PC-9 (cell line): ENCODE measurements around the gene KIF26A. TPM values are rescaled to one million over a fixed set of nuclear protein-coding genes. Genes with fewer than 3 reads are reported as not detected.

Experiments used
- BruUV-seq: library from RNA; stranded (reverse); fragments of 400-500 nt; replicated peaks from 2 replicates; lab custom pipeline; 2021; lab: Mats Ljungman, UMichigan
- CTCF ChIA-PET: fragments of 300-600 bp; sonication (Branson Sonifier 250); formaldehyde crosslinking; loops from one replicate; lab custom pipeline; 2022; ENCODE audit warnings: antibody characterized with exemption; lab: Charles Lee
- POLR2A ChIA-PET: fragments of 300-600 bp; sonication (Branson Sonifier 250); formaldehyde crosslinking; loops from one replicate; lab custom pipeline; 2022; ENCODE audit warnings: antibody characterized with exemption; ENCODE audit not compliant: unreplicated experiment; lab: Charles Lee
- DNase-seq, 2 experiments: peaks; one replicate each; pipeline versions ENCODE4 v3.0.0 to v3.0.0-alpha.2; 2015 to 2022; ENCODE audit warnings: mixed read lengths in 1 of 2
- H2AFZ ChIP-seq: fragments of 200-600 bp; sonication (generic); 2 replicates; pipeline ENCODE4 v1.8.1; 2017; ENCODE audit warnings: antibody characterized with exemption
- H3F3A ChIP-seq: fragments of 200-600 bp; sonication (generic); 2 replicates; pipeline ENCODE4 v1.8.1; 2017; ENCODE audit warnings: antibody characterized with exemption, mild to moderate bottlenecking, low read depth; ENCODE audit not compliant: insufficient read depth
- H3K27ac ChIP-seq: fragments of 200-600 bp; sonication (generic); 2 replicates; pipeline ENCODE4 v1.6.1; 2016; ENCODE audit warnings: mixed run types
- H3K27me3 ChIP-seq: fragments of 200-600 bp; sonication (generic); 2 replicates; pipeline ENCODE4 v1.6.1; 2016; ENCODE audit warnings: low read depth, mixed run types; ENCODE audit not compliant: insufficient read depth
- H3K36me3 ChIP-seq: fragments of 200-600 bp; sonication (generic); 2 replicates; pipeline ENCODE4 v1.6.1; 2016; ENCODE audit warnings: low read depth, mixed run types
- H3K4me1 ChIP-seq: fragments of 200-600 bp; sonication (generic); replicated peaks from 2 replicates; pipeline ENCODE4 v1.6.1; 2016; ENCODE audit warnings: mixed run types; ENCODE audit not compliant: insufficient read depth
- H3K4me2 ChIP-seq: fragments of 200-600 bp; sonication (generic); 2 replicates; pipeline ENCODE4 v1.6.1; 2017; ENCODE audit warnings: mixed run types
- H3K4me3 ChIP-seq: fragments of 200-600 bp; sonication (generic); 2 replicates; pipeline ENCODE4 v1.6.1; 2016; ENCODE audit warnings: mixed run types
- H3K79me2 ChIP-seq: fragments of 200-600 bp; sonication (generic); 2 replicates; pipeline ENCODE4 v1.6.1; 2017; ENCODE audit warnings: low read depth, mixed run types
- H3K9me2 ChIP-seq: fragments of 200-600 bp; sonication (generic); 2 replicates; pipeline ENCODE4 v1.8.1; 2017; ENCODE audit warnings: mild to moderate bottlenecking; ENCODE audit not compliant: insufficient read depth
- H3K9me3 ChIP-seq: fragments of 200-600 bp; sonication (generic); 2 replicates; pipeline ENCODE4 v1.8.1; 2016; ENCODE audit warnings: low read depth; ENCODE audit not compliant: insufficient read depth
- H4K20me1 ChIP-seq: fragments of 200-600 bp; sonication (generic); 2 replicates; pipeline ENCODE4 v1.8.1; 2017; ENCODE audit not compliant: insufficient read depth
- CTCF ChIP-seq: fragments of 200-600 bp; sonication (generic); conservative IDR thresholded peaks from 2 replicates; pipeline ENCODE4 v1.6.1; 2017; ENCODE audit warnings: mixed run types, antibody characterized with exemption, mild to moderate bottlenecking, moderate library complexity
- EZH2 ChIP-seq: fragments of 200-600 bp; sonication (generic); IDR thresholded peaks from 2 replicates; pipeline ENCODE4 v1.8.0; 2017; ENCODE audit warnings: antibody characterized with exemption, low read depth
- intact Hi-C: fragments of 100-400 bp; cut with micrococcal nuclease; formaldehyde crosslinking; loops from one replicate; pipeline ENCODE4 v1.10.0; 2022; ENCODE audit not compliant: unreplicated experiment
- total RNA-seq: library from RNA; stranded (reverse); gene quantifications from 2 replicates; pipeline ENCODE4 v1.2.3, GENCODE V29; 2021

Gene KIF26A
- total RNA-seq, 1 experiment from 2014 or later, result 0.17 TPM

GRCh38 chr14:104184911-104185499 lies 46.6 kb downstream of the KIF26A start:
- TF ChIP-seq EZH2 (no peak), CTCF (no peak)
- Histone ChIP-seq H4K20me1 (no peaks in the 10 kb centered on the region), H3K4me3 (no peak overlapping the region), H3K9me2 (no peaks in the 10 kb centered on the region), H3K4me2 (no peak overlapping the region), H3K27ac (no peak overlapping the region), H3K79me2 (no peaks in the 10 kb centered on the region), H2AFZ (no peak overlapping the region), H3K9me3 (no peaks in the 10 kb centered on the region), H3K4me1 (no peaks in the 10 kb centered on the region), H3K27me3 (peaks cover 70% of the 10 kb centered on the region), H3F3A (no peaks in the 10 kb centered on the region), H3K36me3 (no peaks in the 10 kb centered on the region)
- intact Hi-C loops, result no loop called here
- POLR2A ChIA-PET, result no interaction called here
- BruUV-seq, result no TSS peak
- CTCF ChIA-PET, result no interaction called here
- no peak for DNase-seq

GRCh38 chr14:104185916-104186495 lies 47.6 kb downstream of the KIF26A start:
- Histone ChIP-seq H3K27me3 (peaks cover 70% of the 10 kb centered on the region), H3K4me2 (no peak overlapping the region), H3K9me2 (no peaks in the 10 kb centered on the region), H3K4me1 (no peaks in the 10 kb centered on the region), H3K9me3 (no peaks in the 10 kb centered on the region), H4K20me1 (peaks cover 1% of the 10 kb centered on the region; the same call in 1 of the 2 replicates), H3K4me3 (no peak overlapping the region), H3F3A (no peaks in the 10 kb centered on the region), H3K27ac (no peak overlapping the region), H3K36me3 (no peaks in the 10 kb centered on the region), H2AFZ (no peak overlapping the region), H3K79me2 (no peaks in the 10 kb centered on the region)
- DNase-seq, result no peak
- CTCF ChIA-PET, result no interaction called here
- POLR2A ChIA-PET, result no interaction called here
- intact Hi-C loops, result no loop called here
- no peak for TF ChIP-seq EZH2
- no peak for TF ChIP-seq CTCF
- no TSS peak for BruUV-seq

GRCh38 chr14:104186575-104186974 lies 48.2 kb downstream of the KIF26A start:
- no peak for DNase-seq
- BruUV-seq, result no TSS peak
- H2AFZ ChIP-seq, result no peak overlapping the region
- no peaks in the 10 kb centered on the region for H3K79me2 ChIP-seq
- H3K36me3 ChIP-seq, result no peaks in the 10 kb centered on the region
- H3F3A ChIP-seq, result no peaks in the 10 kb centered on the region
- TF ChIP-seq EZH2, result no peak
- TF ChIP-seq CTCF, result no peak
- H3K9me2 ChIP-seq, result no peaks in the 10 kb centered on the region
- H4K20me1 ChIP-seq, result peaks cover 3% of the 10 kb centered on the region; the same call in 1 of the 2 replicates
- H3K4me2 ChIP-seq, result no peak overlapping the region
- peaks cover 70% of the 10 kb centered on the region for H3K27me3 ChIP-seq
- H3K27ac ChIP-seq, result no peak overlapping the region
- intact Hi-C loops, result no loop called here
- H3K4me3 ChIP-seq, result no peak overlapping the region
- CTCF ChIA-PET, result no interaction called here
- POLR2A ChIA-PET, result no interaction called here
- H3K4me1 ChIP-seq, result no peaks in the 10 kb centered on the region
- H3K9me3 ChIP-seq, result no peaks in the 10 kb centered on the region
